ENCODE measurements around the gene ADCY9.
"Not testable (repeated sequence)": the region's sequence is repeated elsewhere in the genome, so short reads cannot be mapped to it uniquely, and the experiment has no call there.

The ADCY9 gene

GRCh38 chr16:3950343-3951193 is 165.7 kb downstream of the ADCY9 start:
- DNase-seq (ENCODE audit: low spot score) = no peak

GRCh38 chr16:3949946-3950342 is 166.3 kb downstream of the ADCY9 start:
- DNase-seq (ENCODE audit: low spot score) = no peak

GRCh38 chr16:3949287-3949686 is 167.0 kb downstream of the ADCY9 start:
- no peak for DNase-seq (ENCODE audit: low spot score)

GRCh38 chr16:3948378-3948995 is 167.8 kb downstream of the ADCY9 start:
- DNase-seq (ENCODE audit: low spot score) = no peak

GRCh38 chr16:3946604-3947180 is 169.6 kb downstream of the ADCY9 start:
- DNase-seq (ENCODE audit: low spot score) = no peak

GRCh38 chr16:3945751-3946603 is 170.3 kb downstream of the ADCY9 start:
- DNase-seq (ENCODE audit: low spot score) = no peak

GRCh38 chr16:3944457-3944856 is 171.8 kb downstream of the ADCY9 start:
- DNase-seq (ENCODE audit: low spot score) = not testable (repeated sequence)

GRCh38 chr16:3942146-3942545 is 174.1 kb downstream of the ADCY9 start:
- not testable (repeated sequence) for DNase-seq (ENCODE audit: low spot score)

GRCh38 chr16:3938843-3939624 is 177.2 kb downstream of the ADCY9 start:
- peak; percentile 81 for DNase-seq (ENCODE audit: low spot score)

GRCh38 chr16:3938471-3938842 is 177.8 kb downstream of the ADCY9 start:
- no peak for DNase-seq (ENCODE audit: low spot score)

GRCh38 chr16:3937066-3937875 is 179.0 kb downstream of the ADCY9 start:
- DNase-seq (ENCODE audit: low spot score) = no peak

- no peak for DNase-seq (ENCODE audit: low spot score)
These were observed 180.3 kb downstream of the ADCY9 start for GRCh38 chr16:3935921-3936320.

GRCh38 chr16:3934491-3935181 is 181.6 kb downstream of the ADCY9 start:
- DNase-seq (ENCODE audit: low spot score) = no peak

- not testable (repeated sequence) for DNase-seq (ENCODE audit: low spot score)
These were observed 189.1 kb downstream of the ADCY9 start for GRCh38 chr16:3927147-3927546.

- DNase-seq (ENCODE audit: low spot score) = no peak
These were observed 191.5 kb downstream of the ADCY9 start for GRCh38 chr16:3924763-3925162.

- DNase-seq (ENCODE audit: low spot score) = no peak
These were observed 194.0 kb downstream of the ADCY9 start for GRCh38 chr16:3922241-3922640.

GRCh38 chr16:3920206-3920605 is 196.0 kb downstream of the ADCY9 start:
- no peak for DNase-seq (ENCODE audit: low spot score)

- DNase-seq (ENCODE audit: low spot score) = no peak
These were observed 196.8 kb downstream of the ADCY9 start for GRCh38 chr16:3919413-3919812.

GRCh38 chr16:3915426-3916260 is 200.6 kb downstream of the ADCY9 start:
- no peak for DNase-seq (ENCODE audit: low spot score)
